Astrocyte (in vitro differentiated cells and primary cell): Measurements from ENCODE around the gene KIF23. TPM values are rescaled to one million over a fixed set of nuclear protein-coding genes. Genes with fewer than 3 reads are reported as not detected.

Experiments
- DNase-seq: peaks from one replicate; pipeline ENCODE4 v3.0.0-alpha.2; 2010; ENCODE audit warnings: low read depth
- FAIRE-seq: peaks from 2 replicates; lab custom pipeline; 2011; peaks lifted over from hg19 to GRCh38; lab: Jason Lieb, UNC
- H2AFZ ChIP-seq: 2 replicates; pipeline ENCODE4 v1.6.0; 2012; ENCODE audit warnings: low read depth, low read length, inconsistent platforms
- H3K27ac ChIP-seq: 2 replicates; pipeline ENCODE4 v1.5.1; 2011; ENCODE audit warnings: low read depth, low read length, inconsistent platforms
- H3K27me3 ChIP-seq: 2 replicates; pipeline ENCODE4 v1.6.0; 2011; ENCODE audit warnings: low read length, inconsistent platforms; ENCODE audit not compliant: insufficient read depth
- H3K36me3 ChIP-seq: 2 replicates; pipeline ENCODE4 v1.5.1; 2011; ENCODE audit warnings: low read length, inconsistent platforms; ENCODE audit not compliant: insufficient read depth
- H3K4me1 ChIP-seq: 2 replicates; pipeline ENCODE4 v1.5.1; 2011; ENCODE audit warnings: low read length, inconsistent platforms; ENCODE audit not compliant: insufficient read depth
- H3K4me2 ChIP-seq: 2 replicates; pipeline ENCODE4 v1.6.0; 2012; ENCODE audit warnings: low read length, inconsistent platforms
- H3K4me3 ChIP-seq: 2 replicates; pipeline ENCODE4 v1.5.1; 2011; ENCODE audit warnings: low read depth, mild to moderate bottlenecking, low read length, inconsistent platforms; ENCODE audit not compliant: insufficient read depth
- H3K79me2 ChIP-seq: 2 replicates; pipeline ENCODE4 v1.6.0; 2012; ENCODE audit warnings: mild to moderate bottlenecking, low read length, inconsistent platforms; ENCODE audit not compliant: insufficient read depth
- H3K9ac ChIP-seq: 2 replicates; pipeline ENCODE4 v1.6.0; 2012; ENCODE audit warnings: mild to moderate bottlenecking, low read length, inconsistent platforms
- H3K9me3 ChIP-seq: 2 replicates; pipeline ENCODE4 v1.5.1; 2012; ENCODE audit warnings: low read depth, mild to moderate bottlenecking, low read length, inconsistent platforms; ENCODE audit not compliant: insufficient read depth
- H4K20me1 ChIP-seq: 2 replicates; pipeline ENCODE4 v1.6.0; 2012; ENCODE audit warnings: low read length, inconsistent platforms; ENCODE audit not compliant: insufficient read depth
- H3K27ac Mint-ChIP-seq: one replicate; pipeline ENCODE4 v1.8.0; 2021; ENCODE audit warnings: mild to moderate bottlenecking, mixed read lengths; ENCODE audit not compliant: unreplicated experiment
- H3K27me3 Mint-ChIP-seq: one replicate; pipeline ENCODE4 v1.8.0; 2021; ENCODE audit warnings: low read depth, mixed read lengths; ENCODE audit not compliant: unreplicated experiment
- H3K36me3 Mint-ChIP-seq: one replicate; pipeline ENCODE4 v1.8.0; 2021; ENCODE audit warnings: low read depth, mixed read lengths; ENCODE audit not compliant: unreplicated experiment
- H3K4me1 Mint-ChIP-seq: one replicate; pipeline ENCODE4 v1.8.0; 2021; ENCODE audit warnings: low read depth, mixed read lengths; ENCODE audit not compliant: unreplicated experiment
- H3K4me3 Mint-ChIP-seq: one replicate; pipeline ENCODE4 v1.8.0; 2021; ENCODE audit warnings: mild to moderate bottlenecking, moderate library complexity, mixed read lengths; ENCODE audit not compliant: unreplicated experiment
- H3K9me3 Mint-ChIP-seq: one replicate; pipeline ENCODE4 v1.8.0; 2021; ENCODE audit warnings: mild to moderate bottlenecking, mixed read lengths; ENCODE audit not compliant: unreplicated experiment
- CTCF ChIP-seq: IDR thresholded peaks from 2 replicates; pipeline ENCODE4 v1.5.1; 2011; ENCODE audit warnings: low read depth, mild to moderate bottlenecking, inconsistent platforms, low read length, moderate library complexity; ENCODE audit not compliant: insufficient read depth
- EZH2 ChIP-seq: IDR thresholded peaks from 2 replicates; pipeline ENCODE4 v1.6.1; 2012; ENCODE audit warnings: mild to moderate bottlenecking, low read length, inconsistent platforms; ENCODE audit not compliant: insufficient read depth
- total RNA-seq: library from RNA; stranded (reverse); gene quantifications from 2 replicates; pipeline ENCODE4 v1.2.1, GENCODE V29; 2021

KIF23 gene
- total RNA-seq, 1 donor from 2014 or later = 11.8 TPM

GRCh38 chr15:69400850-69401249 lies 13.3 kb upstream of the KIF23 start:
- Histone ChIP-seq H3K4me1 (peaks cover 22% of the 10 kb centered on the region), H4K20me1 (peaks cover 78% of the 10 kb centered on the region), H3K9ac (no peak overlapping the region), H3K4me3 (no peak overlapping the region), H3K36me3 (no peaks in the 10 kb centered on the region), H3K27ac (no peak overlapping the region), H3K4me2 (no peak overlapping the region), H2AFZ (no peak overlapping the region), H3K27me3 (no peaks in the 10 kb centered on the region), H3K79me2 (peaks cover 17% of the 10 kb centered on the region), H3K9me3 (no peaks in the 10 kb centered on the region)
- Mint-ChIP-seq H3K4me3 (no peak overlapping the region), H3K9me3 (peaks cover 2% of the 10 kb centered on the region), H3K4me1 (peaks cover 4% of the 10 kb centered on the region), H3K36me3 (peaks cover 13% of the 10 kb centered on the region), H3K27ac (no peak overlapping the region), H3K27me3 (peaks cover 2% of the 10 kb centered on the region)
- FAIRE-seq (no peak), DNase-seq (no peak)
- TF ChIP-seq CTCF = no peak

GRCh38 chr15:69402816-69403215 lies 11.3 kb upstream of the KIF23 start:
- no peaks in the 10 kb centered on the region for H3K9me3 ChIP-seq
- TF ChIP-seq EZH2 (no peak), CTCF (no peak)
- H3K4me2 ChIP-seq = no peak overlapping the region
- FAIRE-seq = no peak
- H3K9me3 Mint-ChIP-seq = peaks cover 2% of the 10 kb centered on the region
- H3K27ac ChIP-seq = no peak overlapping the region
- peaks cover 22% of the 10 kb centered on the region for H3K4me1 ChIP-seq
- peaks cover 10% of the 10 kb centered on the region for H3K36me3 Mint-ChIP-seq
- DNase-seq = no peak
- H3K36me3 ChIP-seq = no peaks in the 10 kb centered on the region
- peaks cover 70% of the 10 kb centered on the region for H4K20me1 ChIP-seq
- no peak overlapping the region for H3K4me3 Mint-ChIP-seq
- no peak overlapping the region for H3K4me3 ChIP-seq
- H3K27ac Mint-ChIP-seq = no peak overlapping the region
- H3K27me3 ChIP-seq = no peaks in the 10 kb centered on the region
- peaks cover 7% of the 10 kb centered on the region for H3K4me1 Mint-ChIP-seq
- H2AFZ ChIP-seq = no peak overlapping the region
- H3K79me2 ChIP-seq = peaks cover 36% of the 10 kb centered on the region
- no peaks in the 10 kb centered on the region for H3K27me3 Mint-ChIP-seq
- H3K9ac ChIP-seq = no peak overlapping the region

GRCh38 chr15:69403594-69403993 lies 10.6 kb upstream of the KIF23 start:
- H3K27me3 Mint-ChIP-seq = no peaks in the 10 kb centered on the region
- H3K4me3 Mint-ChIP-seq = no peak overlapping the region
- Histone ChIP-seq H3K79me2 (peaks cover 44% of the 10 kb centered on the region), H3K9me3 (no peaks in the 10 kb centered on the region), H3K4me3 (no peak overlapping the region), H4K20me1 (peaks cover 68% of the 10 kb centered on the region), H3K27me3 (no peaks in the 10 kb centered on the region), H3K27ac (peak overlapping the region; percentile 61), H3K36me3 (no peaks in the 10 kb centered on the region), H2AFZ (no peak overlapping the region), H3K9ac (no peak overlapping the region), H3K4me2 (peak overlapping the region; percentile 54), H3K4me1 (peaks cover 19% of the 10 kb centered on the region)
- H3K9me3 Mint-ChIP-seq = no peaks in the 10 kb centered on the region
- H3K4me1 Mint-ChIP-seq = peaks cover 8% of the 10 kb centered on the region
- peaks cover 10% of the 10 kb centered on the region for H3K36me3 Mint-ChIP-seq
- no peak for TF ChIP-seq EZH2
- DNase-seq (peak; percentile 92), FAIRE-seq (peak; percentile 98)
- no peak overlapping the region for H3K27ac Mint-ChIP-seq
